K562 (cell line): ENCODE measurements around the gene PTP4A1. TPM values are rescaled to one million over a fixed set of nuclear protein-coding genes. Genes with fewer than 3 reads are reported as not detected.

Source experiments
- ATAC-seq: fragments of 200-7000 bp; cut with Tn5 transposase; 3 replicates; pipeline ENCODE4 v1.9.1; 2020; ENCODE audit warnings: moderate library complexity
- BruUV-seq: library from RNA; stranded (reverse); fragments of 400-500 nt; replicated peaks from 2 replicates; lab custom pipeline; 2021; lab: Mats Ljungman, UMichigan
- CTCF ChIA-PET: fragments of 300-600 bp; formaldehyde crosslinking; extraction: SDS; loops from one replicate; lab custom pipeline; 2021; ENCODE audit warnings: low intra/inter-chr PET ratio; lab: Yijun Ruan, JAX
- POLR2A ChIA-PET: fragments of 300-600, 350-650 bp; sonication (Branson Sonifier 250); formaldehyde crosslinking; extraction: SDS; loops from one replicate; lab custom pipeline; 2021; ENCODE audit warnings: antibody characterized with exemption, inconsistent platforms; lab: Yijun Ruan, JAX
- DNase-seq, 4 experiments: peaks; one replicate each; pipeline versions ENCODE4 v3.0.0 to v3.0.0-alpha.2; 2011 to 2018; ENCODE audit warnings: low spot score in 3 of 4, mixed read lengths in 3 of 4; ENCODE audit errors: extremely low read depth in 1 of 4
- FAIRE-seq: peaks from 2 replicates; lab custom pipeline; 2011; peaks lifted over from hg19 to GRCh38; lab: Jason Lieb, UNC
- H2AFZ ChIP-seq: 2 replicates; pipeline ENCODE4 v1.6.0; 2011; ENCODE audit warnings: low read depth, low read length, control low read depth, inconsistent platforms
- H3K27ac ChIP-seq: fragments of 200-600 bp; 3 replicates; pipeline ENCODE4 v1.8.0; 2011; ENCODE audit warnings: low read depth, mild to moderate bottlenecking, control low read depth, inconsistent platforms, low read length, moderate library complexity, mixed read lengths; ENCODE audit errors: extremely low read depth
- H3K27me3 ChIP-seq, 2 experiments: fragments of 300-600 bp in 1 of 2; 2 replicates in 1 of 2; 3 replicates in 1 of 2; pipeline versions ENCODE4 v1.6.0 to v1.8.0; 2011; ENCODE audit warnings: inconsistent platforms in 2 of 2, low read length in 2 of 2, mild to moderate bottlenecking in 1 of 2, mixed read lengths in 1 of 2, moderate library complexity in 1 of 2; ENCODE audit not compliant: control insufficient read depth in 2 of 2, insufficient read depth in 2 of 2
- H3K36me3 ChIP-seq: fragments of 300-600 bp; 3 replicates; pipeline ENCODE4 v1.8.0; 2011; ENCODE audit warnings: mild to moderate bottlenecking, low read length, inconsistent platforms; ENCODE audit not compliant: control insufficient read depth, insufficient read depth
- H3K4me1 ChIP-seq, 2 experiments: fragments of 200-600 bp in 1 of 2; replicated peaks in 1 of 2; 2 replicates in 1 of 2; 3 replicates in 1 of 2; pipeline versions ENCODE4 v1.5.1 to v1.8.0; 2011; ENCODE audit warnings: inconsistent platforms in 2 of 2, low read length in 2 of 2, mild to moderate bottlenecking in 1 of 2, mixed read lengths in 1 of 2, moderate library complexity in 1 of 2; ENCODE audit not compliant: control insufficient read depth in 2 of 2, insufficient read depth in 2 of 2
- H3K4me2 ChIP-seq: 2 replicates; pipeline ENCODE4 v1.6.1; 2011; ENCODE audit warnings: low read length, control low read depth, inconsistent platforms, mixed read lengths; ENCODE audit not compliant: insufficient read depth
- H3K4me3 ChIP-seq: fragments of 200-600 bp; sonication (generic), shearing (Covaris generic); 2 replicates; pipeline ENCODE4 v1.5.1; 2016; ENCODE audit warnings: control low read depth, inconsistent platforms
- H3K79me2 ChIP-seq: fragments of 200-600 bp; 3 replicates; pipeline ENCODE4 v1.8.0; 2011; ENCODE audit warnings: low read length, inconsistent platforms; ENCODE audit not compliant: control insufficient read depth, insufficient read depth
- H3K9ac ChIP-seq, 2 experiments: 2 replicates each; pipeline versions ENCODE4 v1.6.0 to v1.6.1; 2011; ENCODE audit warnings: low read depth in 2 of 2, low read length in 2 of 2, control low read depth in 1 of 2, inconsistent platforms in 1 of 2, mild to moderate bottlenecking in 1 of 2, mixed read lengths in 1 of 2; ENCODE audit not compliant: insufficient read depth in 1 of 2
- H3K9me1 ChIP-seq: one replicate; pipeline ENCODE4 v1.6.0; 2011; ENCODE audit warnings: inconsistent platforms, mild to moderate bottlenecking, low read length, moderate library complexity; ENCODE audit not compliant: control insufficient read depth, insufficient read depth
- H3K9me3 ChIP-seq: replicated peaks from 2 replicates; pipeline ENCODE4 v1.5.1; 2011; ENCODE audit warnings: low read depth, low read length, inconsistent platforms; ENCODE audit not compliant: control insufficient read depth, insufficient read depth
- H4K20me1 ChIP-seq: replicated peaks from 2 replicates; pipeline ENCODE4 v1.6.1; 2011; ENCODE audit warnings: low read length, inconsistent platforms, mixed read lengths; ENCODE audit not compliant: control insufficient read depth, insufficient read depth
- CHD7 ChIP-seq: fragments of 200-600 bp; sonication (generic); IDR thresholded peaks from one replicate; pipeline ENCODE4 v1.6.1; 2012; ENCODE audit warnings: mild to moderate bottlenecking, low read depth, low read length, inconsistent platforms
- FOXK1 ChIP-seq: sonication (generic); formaldehyde crosslinking; IDR thresholded peaks from 2 replicates; pipeline ENCODE4 v1.8.0; 2022; ENCODE audit warnings: missing genetic modification reagents, mild to moderate bottlenecking, borderline replicate concordance
- GTF2F1 ChIP-seq: IDR thresholded peaks from 2 replicates; pipeline ENCODE4 v1.6.1; 2011; ENCODE audit warnings: low read depth, low read length, improper control_type of control experiment
- HMGN3 ChIP-seq: IDR thresholded peaks from 2 replicates; pipeline ENCODE4 v1.6.1; 2011; ENCODE audit warnings: borderline replicate concordance, low read depth, mild to moderate bottlenecking, mixed read lengths, low read length; ENCODE audit not compliant: insufficient read length; ENCODE audit errors: extremely low read depth
- ILF3 ChIP-seq: fragments of 450-650 bp; IDR thresholded peaks from 2 replicates; pipeline ENCODE4 v1.6.1; 2018; ENCODE audit warnings: antibody characterized with exemption, mild to moderate bottlenecking, moderate library complexity, borderline replicate concordance
- PML ChIP-seq: IDR thresholded peaks from 2 replicates; pipeline ENCODE4 v1.6.1; 2012; ENCODE audit warnings: low read length, inconsistent platforms
- POLR2B ChIP-seq: fragments of 450-650 bp; IDR thresholded peaks from 2 replicates; pipeline ENCODE4 v1.6.1; 2018; ENCODE audit warnings: low read depth; ENCODE audit not compliant: partially characterized antibody
- POLR2G ChIP-seq: fragments of 200-400 bp; formaldehyde crosslinking; IDR thresholded peaks from 2 replicates; pipeline ENCODE4 v1.6.1; 2017; ENCODE audit warnings: low read depth, mild to moderate bottlenecking, antibody characterized with exemption, low read length, moderate library complexity
- POLR3G ChIP-seq: IDR thresholded peaks from 2 replicates; pipeline ENCODE4 v1.6.1; 2011; ENCODE audit not compliant: insufficient read length, insufficient replicate concordance; ENCODE audit errors: extremely low read depth
- SIN3A ChIP-seq, 2 experiments: fragments of 150-350 bp in 1 of 2; IDR thresholded peaks; 2 replicates each; pipeline ENCODE4 v1.6.1; 2011 to 2016; ENCODE audit warnings: borderline replicate concordance in 2 of 2, low read depth in 2 of 2, low read length in 2 of 2, mild to moderate bottlenecking in 2 of 2, moderate library complexity in 2 of 2; ENCODE audit not compliant: control insufficient read depth in 1 of 2
- THRAP3 ChIP-seq: fragments of 450-650 bp; IDR thresholded peaks from 2 replicates; pipeline ENCODE4 v1.6.1; 2016; ENCODE audit warnings: mild to moderate bottlenecking, inconsistent platforms, borderline replicate concordance
- ZNF239 ChIP-seq: fragments of 250-450 bp; sonication (Bioruptor Pico); IDR thresholded peaks from 2 replicates; pipeline ENCODE4 v1.4.0; 2020; ENCODE audit warnings: mild to moderate bottlenecking
- ZNF76 ChIP-seq: fragments of 250-450 bp; sonication (Bioruptor Pico); IDR thresholded peaks from 2 replicates; pipeline ENCODE4 v1.4.0; 2020; ENCODE audit warnings: mild to moderate bottlenecking, moderate library complexity, borderline replicate concordance
- in situ Hi-C: fragments of 300-500 bp; cut with MboI; formaldehyde crosslinking; loops from 4 replicates; pipeline ENCODE4 v1.15.0; 2018; ENCODE audit warnings: inconsistent platforms, mixed read lengths
- intact Hi-C: fragments of 100-400 bp; cut with micrococcal nuclease; formaldehyde crosslinking; loops from 2 replicates; pipeline ENCODE4 v1.14.2; 2022
- polyA plus RNA-seq, 8 experiments: library from polyadenylated mRNA; depleted of rRNA in 4 of 8; stranded (reverse) in 5 of 8; unstranded in 3 of 8; fragments of >200 nt; fragmentation: Nextera tagmentation in 2 of 8; fragmentation: Illumina TruSeq in 1 of 8; extraction: Ambion mirVana in 2 of 8; extraction: Trizol in 1 of 8; gene quantifications; 2 replicates each; pipeline versions ENCODE4 v1.2.1 to v1.2.3, GENCODE V29; 2011 to 2014; ENCODE audit warnings: inconsistent platforms in 1 of 8, missing spikeins in 1 of 8
- total RNA-seq, 7 experiments: library from RNA; depleted of rRNA in 6 of 7; stranded (reverse); fragments of >200 nt in 6 of 7; fragmentation: Illumina TruSeq in 2 of 7; extraction: Trizol in 2 of 7; gene quantifications; 2 replicates each; pipeline versions ENCODE4 v1.2.1 to v1.2.3, GENCODE V29; 2011 to 2021; ENCODE audit warnings: low replicate concordance in 1 of 7

PTP4A1 gene
- total and polyA plus RNA-seq, 9 of the 15 experiments (the other 6 are each of a cell fraction or from before 2014, with no cell fraction given) = 3.7 to 67.5 (median 13.1) TPM

GRCh38 chr6:63558278-63558677, 14.0 kb upstream of the PTP4A1 start:
- Histone ChIP-seq H3K9me3 (no peaks in the 10 kb centered on the region), H2AFZ (no peak overlapping the region), H3K4me3 (no peak overlapping the region), H3K4me1 (no peaks in the 10 kb centered on the region), H3K79me2 (no peaks in the 10 kb centered on the region), H3K27ac (no peak overlapping the region), H4K20me1 (no peaks in the 10 kb centered on the region), H3K4me2 (no peak overlapping the region), H3K9ac (no peak overlapping the region), H3K27me3 (peaks cover 0 to 2% of the 10 kb centered on the region in 2 experiments; a peak in 1 of 5 replicates), H3K36me3 (no peaks in the 10 kb centered on the region), H3K9me1 (no peaks in the 10 kb centered on the region)
- ATAC-seq (no peak), FAIRE-seq (no peak), DNase-seq (no peak)
- intact Hi-C loops (no loop called here), in situ Hi-C loops (no loop called here)
- POLR2A ChIA-PET = no interaction called here
- CTCF ChIA-PET = interaction anchor here (0.7 kb wide), 1 partner anchor 222 kb away, joined by 7 read pairs; no protein-coding TSS in a partner anchor
- BruUV-seq = no TSS peak
- TF ChIP-seq PML (no peak), SIN3A (IDR thresholded peaks at IDR 0.05; ENCODE audit: borderline replicate concordance in 2 of 2, control insufficient read depth in 1 of 2, low read depth in 2 of 2, low read length in 2 of 2) (no peak), ILF3 (no peak), THRAP3 (no peak), HMGN3 (no peak), CHD7 (no peak), ZNF76 (CRISPR knock-in tag) (no peak), POLR3G (no peak), POLR2G (no peak), POLR2B (no peak), FOXK1 (CRISPR knock-in tag) (no peak), ZNF239 (CRISPR knock-in tag) (no peak), GTF2F1 (no peak)
